ENCODE results near the gene MRAP. TPM values are rescaled to one million over a fixed set of nuclear protein-coding genes. Genes with fewer than 3 reads are reported as not detected.

The MRAP gene
- polyA plus RNA-seq, 1 donor from 2014 or later = not detected

GRCh38 chr21:32322676-32323075 is 24.0 kb downstream of the MRAP start:
- H4K20me1 ChIP-seq (ENCODE audit: insufficient read depth) = no peaks in the 10 kb centered on the region

GRCh38 chr21:32325706-32326105 is 27.1 kb downstream of the MRAP start:
- Histone ChIP-seq H3K27ac (ENCODE audit: low read length) (no peak overlapping the region), H2AFZ (ENCODE audit: low read depth, low read length) (no peak overlapping the region), H3K27me3 (ENCODE audit: insufficient read depth, low read depth, low read length) (no peaks in the 10 kb centered on the region), H3K4me2 (ENCODE audit: low read length) (no peak overlapping the region), H3K9me3 (ENCODE audit: low read length) (no peaks in the 10 kb centered on the region), H3K9me2 (ENCODE audit: insufficient read depth, low read length) (no peaks in the 10 kb centered on the region), H3F3A (ENCODE audit: insufficient read depth, low read length, poor library complexity, severe bottlenecking) (no peaks in the 10 kb centered on the region), H4K20me1 (ENCODE audit: insufficient read depth) (no peaks in the 10 kb centered on the region), H3K79me2 (replicated peaks; ENCODE audit: insufficient read depth, low read length) (no peaks in the 10 kb centered on the region), H3K4me3 (ENCODE audit: low read length) (no peak overlapping the region), H3K36me3 (ENCODE audit: insufficient read depth, low read length) (peaks cover 10% of the 10 kb centered on the region), H3K9ac (ENCODE audit: low read length) (no peak overlapping the region)
- no peak for TF ChIP-seq CTCF (IDR thresholded peaks at IDR 0.05; ENCODE audit: poor library complexity, severe bottlenecking)
- TF ChIP-seq EZH2 (IDR thresholded peaks at IDR 0.05; ENCODE audit: borderline replicate concordance, insufficient read depth, low read length, poor library complexity, severe bottlenecking) = no peak

More at GRCh38 chr21:32322676-32323075, 24.0 kb downstream of the MRAP start:
- Histone ChIP-seq H3K79me2 (replicated peaks; ENCODE audit: insufficient read depth, low read length) (no peaks in the 10 kb centered on the region), H3K36me3 (ENCODE audit: insufficient read depth, low read length) (peaks cover 10% of the 10 kb centered on the region), H3K9ac (ENCODE audit: low read length) (no peak overlapping the region), H3K4me2 (ENCODE audit: low read length) (no peak overlapping the region), H2AFZ (ENCODE audit: low read depth, low read length) (no peak overlapping the region), H3K27me3 (ENCODE audit: insufficient read depth, low read depth, low read length) (no peaks in the 10 kb centered on the region), H3K9me2 (ENCODE audit: insufficient read depth, low read length) (no peaks in the 10 kb centered on the region), H3K4me3 (ENCODE audit: low read length) (no peak overlapping the region), H3K9me3 (ENCODE audit: low read length) (no peaks in the 10 kb centered on the region), H3K27ac (ENCODE audit: low read length) (no peak overlapping the region), H3F3A (ENCODE audit: insufficient read depth, low read length, poor library complexity, severe bottlenecking) (no peaks in the 10 kb centered on the region)
- no peak for TF ChIP-seq POLR2AphosphoS5 (IDR thresholded peaks at IDR 0.05)
- TF ChIP-seq TAF1 (IDR thresholded peaks at IDR 0.05; ENCODE audit: low read depth) = no peak
- TF ChIP-seq EP300 (conservative IDR thresholded peaks at IDR 0.05; ENCODE audit: poor library complexity, severe bottlenecking) = no peak
- no peak for TF ChIP-seq EZH2 (IDR thresholded peaks at IDR 0.05; ENCODE audit: borderline replicate concordance, insufficient read depth, low read length, poor library complexity, severe bottlenecking)
- no peak for TF ChIP-seq CTCF (IDR thresholded peaks at IDR 0.05; ENCODE audit: poor library complexity, severe bottlenecking)

GRCh38 chr21:32328595-32328994 is 29.9 kb downstream of the MRAP start:
- peaks cover 15% of the 10 kb centered on the region for H3K36me3 ChIP-seq (ENCODE audit: insufficient read depth, low read length)
- no peaks in the 10 kb centered on the region for H3F3A ChIP-seq (ENCODE audit: insufficient read depth, low read length, poor library complexity, severe bottlenecking)
- no peaks in the 10 kb centered on the region for H3K9me3 ChIP-seq (ENCODE audit: low read length)
- no peak overlapping the region for H3K4me3 ChIP-seq (ENCODE audit: low read length)
- no peak overlapping the region for H3K4me2 ChIP-seq (ENCODE audit: low read length)
- no peaks in the 10 kb centered on the region for H3K9me2 ChIP-seq (ENCODE audit: insufficient read depth, low read length)
- H4K20me1 ChIP-seq (ENCODE audit: insufficient read depth) = no peaks in the 10 kb centered on the region
- no peak for TF ChIP-seq REST (IDR thresholded peaks at IDR 0.05; ENCODE audit: borderline replicate concordance)
- H3K27ac ChIP-seq (ENCODE audit: low read length) = no peak overlapping the region
- H3K79me2 ChIP-seq (replicated peaks; ENCODE audit: insufficient read depth, low read length) = no peaks in the 10 kb centered on the region
- no peak overlapping the region for H2AFZ ChIP-seq (ENCODE audit: low read depth, low read length)
- H3K27me3 ChIP-seq (ENCODE audit: insufficient read depth, low read depth, low read length) = no peaks in the 10 kb centered on the region
- no peak overlapping the region for H3K9ac ChIP-seq (ENCODE audit: low read length)

Measured in neural cell (in vitro differentiated cells).